Stomach (tissue), 4 donors: ENCODE data around the gene PSTPIP2.

Source experiments
- POLR2A ChIP-seq, 4 donors: fragments of 450-650 bp; IDR thresholded peaks; one replicate each; pipeline ENCODE4 v1.6.1; 2016; ENCODE audit warnings: antibody characterized with exemption in 4 of 4, control low read depth in 2 of 4, mild to moderate bottlenecking in 1 of 4, moderate library complexity in 1 of 4
- POLR2AphosphoS5 ChIP-seq, 3 donors: sonication (generic); formaldehyde crosslinking; IDR thresholded peaks; one replicate each; pipeline ENCODE4 v1.6.1; 2016; ENCODE audit warnings: antibody characterized with exemption in 3 of 3
- TF ChIP-seq, protein P1 (sequence below), 7 experiments: fragments of 450-650 bp in 4 of 7; fragments of 200-600 bp in 3 of 7; sonication (generic) in 3 of 7; IDR thresholded peaks; one replicate each; pipeline ENCODE4 v1.5.1; 2016 to 2019; ENCODE audit warnings: antibody characterized with exemption in 7 of 7, control low read depth in 2 of 7, mild to moderate bottlenecking in 1 of 7

DNA sequence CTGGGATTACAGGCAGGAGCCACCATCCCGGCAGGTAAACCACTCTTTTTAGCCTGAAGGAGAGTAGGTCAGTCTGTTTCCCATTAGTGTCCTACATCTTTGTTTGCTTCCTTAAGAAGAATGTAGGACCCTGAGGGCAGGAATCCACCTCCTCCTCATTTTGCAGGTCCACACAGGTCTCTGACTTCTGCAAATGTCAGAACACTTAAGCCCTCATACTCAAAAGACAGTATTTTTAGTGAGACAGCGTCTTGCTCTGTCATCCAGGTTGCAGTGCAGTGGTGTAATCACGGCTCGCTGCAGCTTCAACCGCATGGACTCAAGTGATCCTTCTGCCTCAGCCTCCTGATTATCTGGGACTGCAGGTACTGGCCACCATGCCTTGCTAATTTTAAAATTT lies 9.3 kb downstream of the PSTPIP2 start:
- TF ChIP-seq POLR2A (IDR thresholded peaks at IDR 0.05) (no peak), POLR2AphosphoS5 (IDR thresholded peaks at IDR 0.05) (no peak)
- TF ChIP-seq, protein P1, sequence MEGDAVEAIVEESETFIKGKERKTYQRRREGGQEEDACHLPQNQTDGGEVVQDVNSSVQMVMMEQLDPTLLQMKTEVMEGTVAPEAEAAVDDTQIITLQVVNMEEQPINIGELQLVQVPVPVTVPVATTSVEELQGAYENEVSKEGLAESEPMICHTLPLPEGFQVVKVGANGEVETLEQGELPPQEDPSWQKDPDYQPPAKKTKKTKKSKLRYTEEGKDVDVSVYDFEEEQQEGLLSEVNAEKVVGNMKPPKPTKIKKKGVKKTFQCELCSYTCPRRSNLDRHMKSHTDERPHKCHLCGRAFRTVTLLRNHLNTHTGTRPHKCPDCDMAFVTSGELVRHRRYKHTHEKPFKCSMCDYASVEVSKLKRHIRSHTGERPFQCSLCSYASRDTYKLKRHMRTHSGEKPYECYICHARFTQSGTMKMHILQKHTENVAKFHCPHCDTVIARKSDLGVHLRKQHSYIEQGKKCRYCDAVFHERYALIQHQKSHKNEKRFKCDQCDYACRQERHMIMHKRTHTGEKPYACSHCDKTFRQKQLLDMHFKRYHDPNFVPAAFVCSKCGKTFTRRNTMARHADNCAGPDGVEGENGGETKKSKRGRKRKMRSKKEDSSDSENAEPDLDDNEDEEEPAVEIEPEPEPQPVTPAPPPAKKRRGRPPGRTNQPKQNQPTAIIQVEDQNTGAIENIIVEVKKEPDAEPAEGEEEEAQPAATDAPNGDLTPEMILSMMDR (IDR thresholded peaks at IDR 0.05), result no peak
